BLaER1 treated with 17β-estradiol and CSF1 and Interleukin-3, amounts not matched to agents 10 nM and 100 nM (cell line): Measurements from ENCODE around the gene PCAT6.
A peak's percentile ranks its signal among the peaks of the same experiment; 100 is the strongest.
"Not testable (repeated sequence)": the region's sequence is repeated elsewhere in the genome, so short reads cannot be mapped to it uniquely, and the experiment has no call there.

Experiments
- H3K27ac ChIP-seq, 11 experiments: shearing (Covaris generic); formaldehyde crosslinking; 2 replicates each; pipeline ENCODE4 v1.8.1; 2022
- H3K27me3 ChIP-seq, 11 experiments: shearing (Covaris generic); formaldehyde crosslinking; 2 replicates each; pipeline ENCODE4 v1.8.1; 2022
- H3K36me3 ChIP-seq, 11 experiments: shearing (Covaris generic); formaldehyde crosslinking; 2 replicates each; pipeline ENCODE4 v1.8.1; 2022
- H3K4me1 ChIP-seq, 10 experiments: shearing (Covaris generic); formaldehyde crosslinking; 2 replicates each; pipeline ENCODE4 v1.8.1; 2022
- H3K4me2 ChIP-seq, 11 experiments: shearing (Covaris generic); formaldehyde crosslinking; 2 replicates each; pipeline ENCODE4 v1.8.1; 2022
- H3K4me3 ChIP-seq, 10 experiments: shearing (Covaris generic); formaldehyde crosslinking; 2 replicates each; pipeline ENCODE4 v1.8.1; 2022
- H3K9ac ChIP-seq, 11 experiments: shearing (Covaris generic); formaldehyde crosslinking; 2 replicates each; pipeline ENCODE4 v1.8.1; 2022
- H3K9me3 ChIP-seq, 11 experiments: shearing (Covaris generic); formaldehyde crosslinking; replicated peaks in 1 of 11; 2 replicates each; pipeline ENCODE4 v1.8.1; 2022
- H4K20me1 ChIP-seq, 11 experiments: shearing (Covaris generic); formaldehyde crosslinking; 2 replicates each; pipeline ENCODE4 v1.8.1; 2022
- Cebpa-rat ChIP-seq, 11 experiments: shearing (Covaris generic); IDR thresholded peaks; 2 replicates each; pipeline ENCODE4 v1.8.1; 2022

The PCAT6 gene

DNA sequence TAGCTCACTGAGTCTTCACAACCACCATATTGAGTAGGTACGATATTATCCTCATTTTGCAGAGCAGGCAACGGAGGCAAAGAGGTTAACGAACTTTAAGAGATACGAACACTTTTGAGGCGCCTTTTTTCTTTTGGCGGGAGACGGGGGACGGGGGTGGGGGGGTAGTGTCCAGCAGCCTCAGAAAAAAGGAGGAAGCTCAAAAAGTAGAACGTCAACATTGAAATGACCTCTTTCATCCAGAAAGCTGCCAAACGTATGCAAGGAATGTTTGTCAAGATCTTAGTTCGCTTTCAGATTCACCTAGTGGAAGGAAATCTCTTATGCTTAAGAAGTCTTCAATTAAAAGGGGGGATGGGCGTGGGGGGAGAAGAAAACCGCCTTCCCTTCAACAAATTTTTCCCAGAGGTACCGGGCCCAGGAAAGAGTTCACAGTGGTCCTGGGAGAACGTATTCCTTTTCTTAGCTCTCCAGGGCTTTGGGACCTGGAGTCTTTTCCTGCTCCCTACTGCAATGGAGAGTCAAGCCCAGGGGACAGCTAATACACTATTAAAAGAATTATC is 1.1 kb upstream of the PCAT6 start:
- H3K9ac ChIP-seq: peak overlapping the region in 2 of 11 experiments; percentile 79 to 89; a peak in 1 of 22 replicates

GRCh38 chr1:202810193-202810614 is 550 bp upstream of the PCAT6 start:
- H3K9ac ChIP-seq: peak overlapping the region; percentile 78 to 89 (median 86)
- H3K4me2 ChIP-seq: peak overlapping the region; percentile 84 to 100 (median 97)
- H3K9me3 ChIP-seq: no peaks in the 10 kb centered on the region
- peak overlapping the region; percentile 12 to 89 (median 82); a peak in 20 of 22 replicates for H3K27ac ChIP-seq
- H3K27me3 ChIP-seq: no peaks in the 10 kb centered on the region
- peak overlapping the region; percentile 60 to 93 (median 78) for H3K4me3 ChIP-seq
- H4K20me1 ChIP-seq: peaks cover 0 to 21% (median 13%) of the 10 kb centered on the region in 11 experiments; a peak in 10 of 22 replicates
- H3K36me3 ChIP-seq: no peaks in the 10 kb centered on the region
- peaks cover 38 to 47% (median 44%) of the 10 kb centered on the region in 10 experiments for H3K4me1 ChIP-seq
- TF ChIP-seq Cebpa-rat (IDR thresholded peaks at IDR 0.05): no peak

More for the DNA sequence above, 1.1 kb upstream of the PCAT6 start:
- TF ChIP-seq Cebpa-rat (IDR thresholded peaks at IDR 0.05): no peak
- peaks cover 0 to 24% (median 16%) of the 10 kb centered on the region in 11 experiments; a peak in 13 of 22 replicates for H4K20me1 ChIP-seq
- no peaks in the 10 kb centered on the region for H3K9me3 ChIP-seq
- peaks cover 43 to 52% (median 50%) of the 10 kb centered on the region in 10 experiments for H3K4me1 ChIP-seq
- peak overlapping the region; percentile 84 to 100 (median 97); a peak in 21 of 22 replicates for H3K4me2 ChIP-seq
- no peaks in the 10 kb centered on the region for H3K27me3 ChIP-seq
- H3K4me3 ChIP-seq: peak overlapping the region in 9 of 10 experiments; percentile 60 to 85 (median 77); a peak in 16 of 20 replicates
- no peaks in the 10 kb centered on the region for H3K36me3 ChIP-seq
- peak overlapping the region in 2 of 11 experiments; percentile 69 to 87; a peak in 3 of 22 replicates for H3K27ac ChIP-seq

GRCh38 chr1:202811296-202812175 is 782 bp downstream of the PCAT6 start:
- H3K9ac ChIP-seq: peak overlapping the region; percentile 78 to 89 (median 86)
- no peaks in the 10 kb centered on the region for H3K9me3 ChIP-seq
- H3K36me3 ChIP-seq: no peaks in the 10 kb centered on the region
- peaks cover 0 to 13% (median 3%) of the 10 kb centered on the region in 11 experiments; a peak in 9 of 22 replicates for H4K20me1 ChIP-seq
- H3K4me2 ChIP-seq: peak overlapping the region; percentile 93 to 100 (median 97)
- no peak for TF ChIP-seq Cebpa-rat (IDR thresholded peaks at IDR 0.05)
- no peaks in the 10 kb centered on the region for H3K27me3 ChIP-seq
- H3K4me1 ChIP-seq: peaks cover 28 to 37% (median 34%) of the 10 kb centered on the region in 10 experiments
- peak overlapping the region; percentile 61 to 89 (median 83); a peak in 21 of 22 replicates for H3K27ac ChIP-seq
- peak overlapping the region; percentile 60 to 93 (median 78) for H3K4me3 ChIP-seq

DNA sequence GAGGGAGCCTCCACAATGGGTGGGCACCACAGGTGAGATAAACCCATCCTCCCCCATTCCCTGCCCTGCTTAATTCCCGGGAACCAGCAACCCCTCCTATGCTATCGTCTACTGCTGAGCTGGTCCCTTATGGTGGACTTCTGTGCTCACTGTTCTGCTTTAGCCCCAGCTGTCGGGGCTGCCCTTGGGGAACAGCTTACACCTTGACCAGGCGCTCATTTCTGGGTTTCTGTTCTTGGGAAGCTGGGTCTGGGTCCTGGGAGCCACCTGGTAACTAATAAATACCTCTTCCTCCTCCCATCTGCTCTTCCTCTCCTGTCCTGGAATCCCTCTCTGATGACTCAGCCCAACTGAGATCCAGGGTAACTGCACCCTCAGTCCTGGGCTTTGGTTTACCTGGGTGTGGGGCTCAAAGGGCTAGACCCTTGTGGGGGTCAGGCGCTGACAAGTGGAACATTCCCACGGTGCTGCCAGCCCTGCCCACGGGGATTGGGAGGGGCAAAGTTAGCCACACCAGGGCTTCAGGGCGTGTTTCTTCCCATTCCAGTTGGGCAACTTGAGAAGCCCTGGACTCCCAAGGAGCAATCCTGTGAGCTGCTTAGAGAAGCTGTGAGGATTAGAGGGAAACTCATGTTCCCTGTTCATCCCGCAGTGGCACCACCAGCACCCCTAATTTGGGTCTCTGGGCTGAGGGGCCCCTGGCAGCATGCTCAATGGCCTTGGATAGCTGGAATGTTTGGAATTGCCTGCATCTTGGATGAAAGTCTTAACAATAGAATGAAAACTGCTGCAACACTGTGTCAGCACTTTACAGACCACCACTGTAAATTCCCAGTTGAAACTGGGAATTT is 1.6 kb downstream of the PCAT6 start:
- Histone ChIP-seq H3K9ac (peak overlapping the region in 2 of 11 experiments; percentile 42 to 85; a peak in 2 of 22 replicates), H3K27me3 (no peaks in the 10 kb centered on the region), H3K36me3 (no peaks in the 10 kb centered on the region), H3K4me3 (peak overlapping the region in 5 of 10 experiments; percentile 76 to 93 (median 77); a peak in 6 of 20 replicates), H3K27ac (no peak overlapping the region; a peak in 1 of 22 replicates), H3K4me2 (peak overlapping the region; percentile 93 to 100 (median 97)), H3K4me1 (peaks cover 28 to 37% (median 34%) of the 10 kb centered on the region in 10 experiments), H3K9me3 (no peaks in the 10 kb centered on the region), H4K20me1 (peaks cover 0 to 6% (median 0%) of the 10 kb centered on the region in 11 experiments; a peak in 3 of 22 replicates)
- no peak for TF ChIP-seq Cebpa-rat (IDR thresholded peaks at IDR 0.05)

GRCh38 chr1:202815120-202815519 is 4.4 kb downstream of the PCAT6 start:
- H3K4me2 ChIP-seq: no peak overlapping the region
- H4K20me1 ChIP-seq: no peaks in the 10 kb centered on the region
- no peak for TF ChIP-seq Cebpa-rat (IDR thresholded peaks at IDR 0.05)
- no peaks in the 10 kb centered on the region for H3K27me3 ChIP-seq
- H3K36me3 ChIP-seq: no peaks in the 10 kb centered on the region
- H3K4me1 ChIP-seq: peaks cover 15 to 23% (median 20%) of the 10 kb centered on the region in 10 experiments
- no peak overlapping the region for H3K27ac ChIP-seq
- H3K4me3 ChIP-seq: no peak overlapping the region
- no peak overlapping the region for H3K9ac ChIP-seq
- H3K9me3 ChIP-seq: no peaks in the 10 kb centered on the region

DNA sequence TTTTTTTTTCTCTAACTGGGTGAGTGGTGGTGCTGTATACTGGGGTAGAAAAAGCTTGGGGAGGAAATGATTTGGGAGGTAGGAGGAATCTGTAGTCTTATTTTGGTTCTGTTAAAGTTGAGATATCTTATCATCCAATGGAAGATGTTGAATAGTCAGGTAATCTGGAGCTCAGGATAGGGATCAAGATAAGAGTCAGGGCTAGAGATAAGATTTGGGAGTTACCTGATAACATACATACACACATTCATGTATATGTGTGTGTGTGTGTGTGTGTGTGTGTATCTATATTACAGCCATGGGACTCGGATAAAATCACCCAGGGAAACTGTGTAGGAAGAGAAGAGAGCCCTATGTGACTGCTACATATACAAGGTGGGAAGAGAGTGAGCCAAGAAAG is 8.1 kb downstream of the PCAT6 start:
- no peaks in the 10 kb centered on the region for H3K4me1 ChIP-seq
- no peaks in the 10 kb centered on the region for H3K9me3 ChIP-seq
- no peak overlapping the region for H3K27ac ChIP-seq
- no peak overlapping the region for H3K9ac ChIP-seq
- no peaks in the 10 kb centered on the region for H3K27me3 ChIP-seq
- no peak overlapping the region for H3K4me2 ChIP-seq
- no peak overlapping the region for H3K4me3 ChIP-seq
- H3K36me3 ChIP-seq: no peaks in the 10 kb centered on the region
- H4K20me1 ChIP-seq: no peaks in the 10 kb centered on the region
- no peak for TF ChIP-seq Cebpa-rat (IDR thresholded peaks at IDR 0.05)

DNA sequence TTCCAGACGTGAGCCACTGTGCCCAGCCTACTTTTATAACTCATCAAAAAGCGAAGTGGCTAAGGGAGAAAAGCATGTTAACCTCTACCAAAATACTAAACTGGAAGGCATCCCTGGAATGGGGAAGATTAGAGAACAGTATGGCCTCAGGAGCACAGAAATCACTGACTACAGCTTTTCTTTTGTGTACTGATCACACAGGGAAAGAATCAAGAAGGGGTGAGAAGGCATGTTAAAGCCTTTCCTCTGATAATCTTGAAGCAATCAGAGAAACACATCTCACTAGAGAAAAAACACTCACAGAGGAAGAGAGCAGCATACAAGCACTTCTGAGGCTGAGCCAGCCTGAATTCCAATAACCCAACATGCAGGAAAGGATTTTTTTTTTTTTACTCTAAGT is 10.7 kb downstream of the PCAT6 start:
- H3K27ac ChIP-seq: no peak overlapping the region
- no peaks in the 10 kb centered on the region for H3K9me3 ChIP-seq
- no peak overlapping the region for H3K9ac ChIP-seq
- no peaks in the 10 kb centered on the region for H4K20me1 ChIP-seq
- H3K4me2 ChIP-seq: no peak overlapping the region
- TF ChIP-seq Cebpa-rat (IDR thresholded peaks at IDR 0.05): no peak
- no peaks in the 10 kb centered on the region for H3K36me3 ChIP-seq
- no peaks in the 10 kb centered on the region for H3K27me3 ChIP-seq
- H3K4me3 ChIP-seq: no peak overlapping the region
- H3K4me1 ChIP-seq: peaks cover 9 to 17% (median 14%) of the 10 kb centered on the region in 10 experiments; a peak in 19 of 20 replicates

DNA sequence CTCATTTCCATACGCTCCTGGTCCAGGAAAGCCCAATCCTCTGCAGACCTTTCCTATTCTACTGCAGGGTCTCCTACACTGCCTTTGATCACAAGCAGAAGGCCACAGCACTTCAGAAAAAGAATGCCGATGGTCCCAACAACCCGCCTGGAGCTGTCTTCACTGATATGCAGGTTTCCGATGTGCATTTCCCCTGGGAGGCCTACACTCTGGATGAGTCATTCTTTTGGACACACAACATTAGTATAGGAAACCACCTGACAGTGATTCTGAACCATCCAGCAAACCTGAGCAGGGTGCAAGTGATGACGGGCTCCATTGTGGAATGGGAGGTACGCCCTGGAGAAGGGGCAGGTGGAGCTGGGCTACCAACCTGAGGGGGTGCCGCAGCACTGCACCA is 15.0 kb downstream of the PCAT6 start:
- Histone ChIP-seq H3K4me1 (peaks cover 15 to 48% (median 38%) of the 10 kb centered on the region in 10 experiments; a peak in 19 of 20 replicates), H3K27me3 (no peaks in the 10 kb centered on the region), H3K9ac (no peak overlapping the region), H3K9me3 (peaks cover 0 to 8% (median 3%) of the 10 kb centered on the region in 11 experiments; a peak in 5 of 22 replicates), H3K27ac (no peak overlapping the region), H3K4me3 (no peak overlapping the region), H3K4me2 (peak overlapping the region; percentile 13 to 71 (median 53); a peak in 20 of 22 replicates), H3K36me3 (no peaks in the 10 kb centered on the region), H4K20me1 (no peaks in the 10 kb centered on the region)
- TF ChIP-seq Cebpa-rat (IDR thresholded peaks at IDR 0.05): no peak

GRCh38 chr1:202829223-202829622 is 18.5 kb downstream of the PCAT6 start:
- Histone ChIP-seq H3K4me3 (peak overlapping the region in 1 of 10 experiments; percentile 1; a peak in 2 of 20 replicates), H3K27ac (peak overlapping the region in 9 of 11 experiments; percentile 40 to 86 (median 66); a peak in 18 of 22 replicates), H3K4me2 (peak overlapping the region; percentile 22 to 68 (median 53); a peak in 17 of 22 replicates), H3K4me1 (peaks cover 15 to 83% (median 68%) of the 10 kb centered on the region in 10 experiments; a peak in 19 of 20 replicates), H3K9ac (peak overlapping the region in 5 of 11 experiments; percentile 17 to 53 (median 39); a peak in 6 of 22 replicates)
- not testable (repeated sequence) for H4K20me1 ChIP-seq, H3K9me3 ChIP-seq, H3K27me3 ChIP-seq, H3K36me3 ChIP-seq
